Stimulated activated naive CD8-positive, alpha-beta T cell treated with anti-CD3 and anti-CD28 coated beads, Interleukin-15, Interleukin-2, amounts not matched to agents 100 U/mL and 50 U/mL, for 24 hours (primary cell): ENCODE results near the gene PAM.

Experiments used
- ATAC-seq: fragments of 150-1000 bp; cut with Tn5 transposase; one replicate; pipeline ENCODE4 v1.10.0; 2021
- DNase-seq: peaks from one replicate; pipeline ENCODE4 v3.0.0; 2021

Gene PAM

DNA sequence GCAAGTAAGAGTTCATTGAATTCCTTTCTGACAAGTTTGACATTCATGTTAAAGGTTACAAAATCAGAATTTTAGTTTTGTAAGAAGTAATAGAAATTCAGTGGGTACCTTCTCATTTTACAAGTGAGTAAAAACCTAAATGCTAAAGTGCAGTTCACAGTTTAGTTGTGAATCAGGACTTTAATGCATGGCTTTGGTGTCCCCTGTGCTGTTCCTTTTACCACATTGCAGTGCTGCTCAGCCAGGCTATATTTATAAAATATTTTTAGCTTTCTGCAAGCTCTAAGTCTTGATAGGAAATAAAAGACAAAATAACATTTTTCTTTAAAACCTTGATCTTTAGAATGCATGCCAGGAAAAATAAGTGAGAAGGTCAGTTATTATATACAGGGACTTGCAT is 26.3 kb downstream of the PAM start:
- ATAC-seq (no peak), DNase-seq (no peak)

DNA sequence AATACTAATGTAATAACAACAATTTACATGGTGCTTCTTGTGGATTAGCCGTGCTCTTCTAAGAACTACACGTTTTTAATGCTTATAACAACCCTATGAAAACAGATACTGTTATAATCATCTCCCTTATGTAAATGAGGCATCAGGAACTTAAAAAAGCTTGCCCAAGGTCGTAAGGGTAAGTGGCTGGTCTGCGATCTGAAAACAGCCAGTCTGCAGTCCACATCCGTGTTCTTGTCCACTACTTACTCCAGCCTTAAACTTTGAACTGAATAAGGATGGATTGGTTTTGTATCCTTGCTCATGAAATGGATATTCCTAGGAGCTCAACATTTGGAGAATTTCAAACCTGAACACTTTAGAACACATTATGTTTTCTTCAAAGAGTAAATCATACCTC is 26.7 kb downstream of the PAM start:
- DNase-seq, result no peak
- ATAC-seq, result no peak

DNA sequence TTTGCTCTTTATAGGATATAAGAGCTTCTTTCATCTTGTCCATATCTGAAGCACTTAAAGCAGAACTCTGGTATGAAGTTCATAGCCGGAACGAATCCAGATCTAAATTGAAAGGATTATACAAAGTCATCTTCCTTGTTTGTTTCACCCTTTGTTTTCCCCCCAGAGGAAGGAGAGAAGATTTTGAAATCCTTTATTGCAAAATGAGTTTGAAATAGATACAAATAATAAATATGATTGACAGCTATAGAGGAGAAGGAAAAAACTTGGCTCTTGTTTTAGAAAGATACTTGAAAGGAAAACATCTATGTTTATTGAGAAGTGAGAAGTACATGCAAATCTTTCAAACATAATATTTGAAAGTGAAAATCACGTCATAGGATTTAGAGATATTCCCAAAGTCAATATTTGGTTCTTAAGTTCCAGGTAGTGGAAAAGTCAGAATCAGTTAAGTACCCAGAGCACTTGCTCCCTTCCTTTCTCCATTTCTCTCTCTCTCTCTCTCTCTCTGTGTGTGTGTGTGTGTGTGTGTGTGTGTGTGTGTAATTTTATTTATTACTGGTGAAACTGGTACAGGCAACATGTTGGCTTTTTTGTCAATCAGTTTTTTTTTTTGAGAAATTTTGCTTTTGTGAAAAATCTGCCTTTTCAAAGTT is 27.2 kb downstream of the PAM start:
- ATAC-seq, result no peak
- DNase-seq, result no peak

DNA sequence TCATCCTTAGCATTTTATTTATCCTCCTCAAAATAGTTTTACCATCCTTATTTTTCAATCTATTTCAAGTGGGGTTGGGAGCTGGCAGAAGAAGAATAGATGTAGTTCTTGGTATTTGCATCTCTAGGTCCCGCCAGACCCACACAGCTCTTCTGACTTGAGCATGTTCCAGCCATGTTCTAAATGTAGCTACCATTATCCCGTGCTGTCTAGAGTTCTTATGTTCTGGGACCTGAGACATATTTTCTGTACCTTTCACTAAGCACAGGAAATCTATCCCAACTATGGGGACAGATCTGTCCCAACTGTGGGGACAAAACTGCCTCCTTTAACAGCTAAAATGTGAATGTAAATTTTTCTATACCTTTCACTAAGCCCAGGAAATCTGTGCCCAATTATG is 32.0 kb downstream of the PAM start:
- ATAC-seq (no peak), DNase-seq (no peak)

DNA sequence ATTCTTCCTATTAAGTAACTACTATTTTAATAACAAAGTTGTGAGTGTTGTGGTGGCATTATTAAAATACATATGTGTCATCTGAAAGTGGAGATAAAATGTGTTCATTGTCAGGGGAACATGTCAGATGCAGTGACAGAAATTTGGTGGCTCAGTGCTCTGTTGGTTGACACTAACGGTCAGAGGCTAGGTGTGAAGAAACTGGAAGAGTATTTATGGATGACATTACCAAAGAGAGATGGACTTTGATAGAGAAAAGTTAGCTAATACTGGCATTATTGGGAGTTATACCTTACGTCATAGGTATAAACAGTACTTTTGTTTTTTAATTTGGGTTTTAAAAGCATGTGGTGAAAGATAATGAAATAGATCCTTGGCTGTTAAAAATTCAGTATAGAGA is 33.7 kb downstream of the PAM start:
- no peak for DNase-seq
- ATAC-seq, result no peak

DNA sequence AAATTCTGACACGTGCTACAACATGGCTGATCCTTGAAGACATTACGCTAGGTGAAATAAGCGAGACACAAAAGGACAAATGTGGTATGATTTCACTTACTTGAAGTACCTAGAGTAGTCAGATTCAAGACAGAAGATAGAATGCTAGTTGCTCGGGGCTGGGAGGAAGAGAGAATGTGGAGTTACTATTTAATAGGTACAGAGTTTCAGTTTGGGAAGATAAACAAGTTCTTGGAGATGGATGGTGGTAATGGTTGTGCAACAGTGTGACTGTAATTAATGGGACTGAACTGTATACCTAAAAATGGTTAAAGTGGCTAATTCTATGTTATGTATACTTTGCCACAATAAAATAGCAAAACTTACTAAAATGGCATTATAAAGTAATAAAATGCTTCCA is 34.4 kb downstream of the PAM start:
- ATAC-seq (no peak), DNase-seq (no peak)

DNA sequence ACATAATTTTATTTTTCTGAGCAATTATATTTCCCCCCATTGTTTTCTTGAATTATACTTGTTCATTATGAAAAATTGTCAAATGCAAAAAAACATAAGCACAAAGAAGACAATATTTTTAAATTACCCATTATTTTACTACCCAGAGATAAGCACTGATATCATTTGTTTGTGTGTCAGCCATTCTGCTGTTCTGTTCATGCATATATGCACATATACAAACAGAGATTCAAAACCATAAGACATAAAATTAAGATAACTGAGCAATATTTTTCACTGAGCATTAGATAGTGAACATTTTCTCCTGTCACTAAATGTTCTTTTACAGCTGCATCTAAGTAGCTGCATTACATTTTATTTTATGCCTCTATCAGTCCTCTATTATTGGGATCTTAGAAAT is 35.6 kb downstream of the PAM start:
- ATAC-seq, result no peak
- no peak for DNase-seq

DNA sequence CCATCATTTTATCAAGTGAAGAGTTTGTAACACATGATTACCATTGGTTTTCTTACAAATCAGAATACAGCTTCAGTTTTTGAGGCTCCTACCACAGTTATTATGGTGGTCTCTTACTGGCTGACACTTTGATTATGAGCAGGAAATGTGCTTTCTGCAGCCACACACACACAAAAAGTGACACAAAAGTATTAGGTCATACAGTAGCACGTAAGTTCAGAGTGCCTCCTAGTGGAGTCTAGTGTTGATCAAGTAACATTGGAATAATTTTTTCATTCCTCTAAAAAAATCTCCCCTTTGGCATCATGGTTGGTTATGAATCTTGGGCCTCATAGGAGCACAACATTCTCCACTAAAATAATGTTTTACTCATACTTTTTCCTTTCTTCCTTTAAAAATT is 37.6 kb downstream of the PAM start:
- no peak for DNase-seq

DNA sequence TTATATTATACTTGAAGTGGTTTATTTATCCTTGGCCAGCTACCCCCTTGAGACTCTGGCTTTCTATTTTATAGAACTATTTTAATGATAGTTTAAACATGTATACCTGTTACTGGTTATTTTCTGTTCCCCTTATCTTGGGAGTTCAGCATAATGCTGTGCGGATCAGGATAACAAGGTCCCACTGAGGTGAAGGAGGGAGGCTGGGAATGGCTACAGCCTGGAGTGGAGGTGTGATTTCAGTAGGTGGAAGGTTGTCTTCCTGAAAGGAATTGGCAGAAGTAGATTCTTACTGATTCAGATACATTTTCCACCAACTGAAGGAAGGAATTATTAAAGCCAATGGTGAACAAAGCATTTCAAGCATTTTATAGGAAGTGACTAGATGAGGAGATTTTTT is 38.9 kb downstream of the PAM start:
- DNase-seq (no peak), ATAC-seq (no peak)

More for the DNA sequence above, 37.6 kb downstream of the PAM start:
- no peak for ATAC-seq

DNA sequence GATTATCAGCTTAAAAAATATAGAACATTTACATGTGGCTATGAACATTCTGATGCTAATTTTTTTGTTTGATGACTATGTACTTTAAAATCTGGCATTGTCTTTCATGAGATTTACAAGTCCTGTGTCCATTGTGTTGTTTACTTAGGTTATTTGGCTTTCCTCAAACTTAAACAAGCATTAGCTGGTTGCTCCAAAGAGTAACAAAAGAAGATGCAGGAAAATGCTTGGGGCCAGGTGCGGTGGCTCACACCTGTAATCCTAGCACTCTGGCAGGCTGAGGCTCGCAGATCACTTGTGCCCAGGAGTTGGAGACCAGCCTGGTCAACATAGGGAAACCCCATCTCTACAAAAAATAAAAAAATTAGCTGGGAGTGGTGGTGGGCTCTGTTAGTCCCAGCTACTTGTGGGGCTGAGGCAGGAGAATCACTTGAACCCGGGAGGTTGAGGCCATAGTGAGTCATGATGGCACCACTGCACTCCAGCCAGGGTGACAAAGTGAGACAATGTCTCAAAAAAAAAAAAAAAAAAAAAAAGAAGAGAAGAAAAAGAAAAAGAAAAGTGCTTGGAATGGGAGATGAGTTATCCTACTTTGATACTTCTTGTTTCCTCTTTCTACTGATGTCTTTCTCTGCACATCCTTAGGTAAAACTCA is 39.7 kb downstream of the PAM start:
- ATAC-seq, result no peak
- DNase-seq, result no peak

DNA sequence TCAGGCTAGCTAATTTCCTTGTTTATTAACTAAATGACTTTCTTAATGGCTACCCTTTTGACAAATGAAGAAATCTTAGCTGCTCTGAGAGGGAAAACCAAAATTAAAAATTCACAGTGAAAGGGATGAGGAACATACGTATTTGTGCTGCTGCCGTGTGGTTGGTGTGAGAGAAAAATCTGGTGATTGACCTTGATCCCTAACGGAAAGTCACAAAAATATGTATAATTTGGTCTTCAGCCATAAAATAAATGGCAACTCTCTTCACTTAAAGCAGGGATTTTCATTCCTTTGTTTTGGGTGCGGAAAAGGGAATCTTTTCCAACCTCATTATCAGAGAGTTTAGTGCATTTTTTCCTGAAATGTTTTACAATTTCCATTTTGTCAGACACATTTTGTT is 40.4 kb downstream of the PAM start:
- no peak for ATAC-seq
- no peak for DNase-seq

DNA sequence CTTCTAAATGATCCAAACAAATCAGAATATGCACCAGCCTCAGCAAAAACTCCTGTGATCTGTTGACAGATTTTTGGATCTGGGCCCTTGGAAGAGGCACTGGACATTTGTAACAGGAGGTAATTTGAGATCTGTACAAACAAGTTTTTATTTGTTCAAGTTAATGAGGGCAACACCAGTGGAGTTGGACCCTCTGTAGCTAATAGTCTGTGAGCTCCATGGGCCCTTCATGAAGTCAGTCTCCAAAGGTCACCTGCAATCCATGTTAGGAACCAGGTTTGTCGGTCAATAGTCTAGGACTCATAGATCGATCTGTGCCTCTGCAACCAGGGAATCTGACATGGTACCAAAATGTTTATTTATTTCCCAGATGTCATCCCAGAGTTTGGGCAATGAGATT is 40.9 kb downstream of the PAM start:
- no peak for DNase-seq
- no peak for ATAC-seq

DNA sequence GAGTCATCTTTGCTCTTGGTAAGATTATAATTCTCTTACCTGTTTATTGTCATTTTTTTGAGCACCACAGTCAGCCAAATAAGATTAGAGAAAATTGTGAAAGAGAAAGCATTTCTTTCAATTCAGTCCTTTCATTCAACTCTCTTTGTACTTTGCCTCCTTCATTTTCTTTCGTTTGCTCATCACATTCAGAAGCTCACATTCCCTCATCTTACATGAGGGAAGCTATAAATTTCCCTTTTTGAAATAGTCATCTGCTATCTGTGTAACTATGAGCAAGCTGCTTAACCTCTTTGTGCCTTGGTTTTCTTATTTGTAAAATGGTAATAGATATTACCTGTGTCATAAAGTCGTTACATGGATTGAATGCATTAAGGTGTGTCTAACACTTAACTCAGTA is 41.4 kb downstream of the PAM start:
- no peak for DNase-seq

DNA sequence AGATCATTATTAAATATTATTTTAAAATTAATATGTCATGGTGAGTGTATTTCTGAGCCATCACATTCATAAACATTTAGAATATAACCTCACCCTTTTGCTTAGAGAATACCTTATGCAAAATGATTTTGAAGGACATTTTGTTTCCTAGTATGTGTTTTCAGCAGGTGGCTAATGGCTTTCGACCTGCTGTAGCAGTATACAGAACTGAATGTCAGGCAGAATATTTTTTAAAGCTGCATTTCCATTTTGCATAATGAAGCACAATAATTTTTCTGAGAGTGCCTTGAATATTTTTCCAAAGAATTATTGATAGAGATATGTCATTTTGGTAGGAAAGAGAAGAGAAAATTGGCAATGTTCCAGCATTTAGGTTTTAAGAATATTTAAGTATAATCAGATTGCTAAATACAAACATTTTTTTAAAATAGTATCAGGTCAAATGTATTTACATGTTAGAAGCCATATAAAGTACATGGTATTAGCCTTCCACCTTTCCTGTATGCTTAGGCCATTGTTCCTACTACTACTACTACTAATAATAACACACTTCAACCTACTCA is 42.3 kb downstream of the PAM start:
- ATAC-seq (no peak), DNase-seq (no peak)

More for the DNA sequence above, 41.4 kb downstream of the PAM start:
- ATAC-seq, result no peak

DNA sequence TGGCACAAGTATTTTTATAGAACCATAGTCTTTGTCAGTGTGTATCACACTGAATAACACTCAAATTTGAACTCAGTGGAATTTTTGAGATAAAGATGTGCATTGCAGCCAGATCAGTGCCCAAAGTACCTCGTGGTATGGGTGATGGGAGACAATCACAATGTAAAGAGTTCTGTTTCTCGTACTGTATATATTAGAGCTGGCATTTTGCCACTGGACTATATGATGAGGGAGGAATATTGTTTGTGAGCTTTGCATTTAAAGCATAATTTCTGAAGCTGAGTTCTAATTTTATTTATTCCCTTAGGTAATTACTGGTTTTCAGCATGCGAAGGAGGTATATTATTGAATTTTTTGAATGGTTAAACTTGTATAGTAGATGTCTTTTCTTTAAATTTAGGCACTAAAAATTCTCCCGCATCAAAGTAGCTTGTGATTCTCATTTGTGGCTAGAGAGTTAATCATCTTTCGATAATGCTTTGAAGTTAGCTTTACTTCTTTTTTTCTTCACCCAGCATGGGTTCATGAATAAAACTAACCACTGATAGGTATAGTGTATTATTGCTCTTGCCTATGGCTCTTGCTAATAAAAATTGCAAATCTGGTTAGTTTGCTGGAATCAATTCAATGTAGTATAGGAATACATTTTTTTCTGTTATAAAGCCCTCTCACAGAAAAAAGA is 43.1 kb downstream of the PAM start:
- ATAC-seq (no peak), DNase-seq (no peak)

DNA sequence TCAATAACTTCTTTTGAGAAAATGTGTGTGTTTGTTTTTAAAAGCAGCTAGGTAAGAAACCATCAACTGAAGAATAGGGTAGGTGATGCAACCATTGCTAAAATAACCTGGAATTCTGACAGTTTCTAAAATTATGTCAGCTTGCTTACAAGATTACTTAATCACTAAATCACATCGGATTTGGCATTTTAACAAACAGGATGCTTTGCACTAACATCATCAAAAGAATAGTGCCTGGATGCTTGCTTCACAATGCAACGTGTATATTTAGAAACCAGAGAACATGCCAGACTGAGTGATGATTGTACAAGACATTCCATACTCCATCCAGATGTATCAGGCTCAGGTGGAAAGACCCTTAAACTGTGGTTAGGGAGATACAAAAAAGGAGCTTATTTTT is 43.9 kb downstream of the PAM start:
- DNase-seq (no peak), ATAC-seq (no peak)

DNA sequence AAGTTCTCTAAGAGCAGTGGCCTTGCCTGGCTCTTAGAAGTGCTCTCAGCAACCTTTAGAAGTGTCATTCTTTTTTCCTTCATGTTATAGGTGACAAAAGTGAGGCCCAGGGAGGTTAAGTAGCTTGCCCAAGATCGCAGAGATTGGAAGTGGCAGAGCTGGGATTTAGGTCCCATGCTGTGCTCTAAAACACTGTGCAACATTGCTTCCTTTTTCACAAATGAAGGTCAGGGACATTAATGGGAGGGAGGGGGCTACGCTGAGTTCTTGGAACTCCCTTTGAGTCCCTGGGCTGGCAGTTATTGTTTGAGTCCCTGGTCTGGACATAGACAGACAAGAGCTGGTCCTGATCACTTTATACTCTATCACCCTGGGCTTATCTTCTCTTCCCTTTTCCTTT is 45.3 kb downstream of the PAM start:
- ATAC-seq (no peak), DNase-seq (no peak)

DNA sequence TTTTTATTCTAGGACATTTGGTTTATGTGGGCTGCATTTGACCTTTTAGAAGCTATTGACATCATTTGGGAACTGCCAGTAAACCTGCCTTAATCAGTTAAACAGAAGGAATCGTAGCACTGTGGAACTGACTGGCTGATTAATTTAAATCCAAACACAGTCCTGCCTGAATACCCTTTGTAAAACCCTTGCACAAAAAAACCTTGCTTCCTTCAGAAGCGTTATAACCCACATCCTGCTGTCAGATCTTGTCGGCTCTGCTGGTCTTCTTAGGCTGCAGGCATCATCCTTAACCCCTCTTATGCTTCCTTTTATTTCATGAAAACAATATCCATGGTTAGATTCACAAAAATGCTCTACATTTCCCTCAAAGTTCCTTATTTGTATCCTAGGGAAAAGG is 46.3 kb downstream of the PAM start:
- ATAC-seq (peak; percentile 78), DNase-seq (no peak)

DNA sequence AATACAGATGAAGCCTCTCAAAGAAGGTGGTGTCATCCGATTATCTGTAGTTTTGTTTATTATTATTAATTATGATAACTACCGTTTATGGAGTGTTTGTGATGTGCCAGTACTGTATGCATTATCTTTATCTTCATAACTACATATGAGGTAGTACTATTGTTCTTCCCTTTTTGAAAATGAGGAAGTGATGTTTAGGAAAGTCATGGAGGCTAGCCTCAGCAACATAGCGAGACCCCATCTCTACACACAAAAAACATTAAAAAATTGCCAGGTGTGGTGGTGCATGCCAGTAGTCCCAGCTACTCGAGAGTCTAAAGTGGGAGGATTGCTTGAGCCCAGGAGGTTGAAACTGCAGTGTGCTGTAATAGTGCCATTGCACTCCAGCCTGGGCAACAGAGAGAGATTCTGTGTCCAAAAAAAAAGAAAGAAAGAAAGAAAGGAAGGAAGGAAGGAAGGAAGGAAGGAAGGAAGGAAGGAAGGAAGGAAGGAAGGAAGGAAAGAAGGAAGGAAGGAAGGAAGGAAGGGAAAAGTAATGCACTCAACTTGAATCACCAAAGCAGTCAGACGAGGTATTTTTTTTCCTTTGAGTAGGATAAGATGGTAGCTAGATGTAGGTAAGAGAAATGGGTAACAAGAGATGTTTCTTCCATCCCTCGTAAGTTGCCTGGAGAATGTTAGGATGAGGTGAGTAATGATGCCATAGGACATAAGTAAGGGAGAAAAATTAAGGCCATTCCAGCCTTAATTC is 47.8 kb downstream of the PAM start:
- no peak for ATAC-seq
- no peak for DNase-seq

DNA sequence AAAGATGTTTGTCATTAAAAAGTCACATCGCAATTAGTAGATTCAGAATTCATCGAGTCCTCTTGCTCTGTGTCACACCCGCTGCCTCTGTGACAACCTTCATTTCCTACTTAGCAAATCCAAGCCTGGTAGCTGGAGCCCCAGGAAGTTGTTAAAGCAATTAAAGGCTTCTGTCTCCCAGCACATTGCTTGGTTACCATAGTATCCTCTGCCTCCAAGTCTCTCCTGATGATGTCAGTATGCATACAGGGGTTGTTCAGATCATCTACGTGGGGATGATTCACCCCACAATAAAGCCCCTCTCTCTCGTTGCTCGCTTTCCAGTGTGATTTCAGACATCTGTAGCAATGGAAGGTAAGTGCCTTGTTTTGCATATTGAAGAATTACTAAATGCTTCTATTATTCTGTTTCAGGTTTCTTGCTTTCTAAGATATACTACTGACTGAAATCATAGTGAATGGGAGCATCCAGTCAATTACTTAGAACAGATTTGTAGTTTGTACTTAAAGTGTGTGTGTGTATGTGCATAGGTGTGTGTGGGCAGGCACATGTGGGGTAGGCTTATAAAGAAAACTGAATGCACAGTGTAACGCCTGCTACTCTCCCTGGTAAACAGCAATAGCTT is 52.9 kb downstream of the PAM start:
- DNase-seq, result no peak
- ATAC-seq, result peak; percentile 72

DNA sequence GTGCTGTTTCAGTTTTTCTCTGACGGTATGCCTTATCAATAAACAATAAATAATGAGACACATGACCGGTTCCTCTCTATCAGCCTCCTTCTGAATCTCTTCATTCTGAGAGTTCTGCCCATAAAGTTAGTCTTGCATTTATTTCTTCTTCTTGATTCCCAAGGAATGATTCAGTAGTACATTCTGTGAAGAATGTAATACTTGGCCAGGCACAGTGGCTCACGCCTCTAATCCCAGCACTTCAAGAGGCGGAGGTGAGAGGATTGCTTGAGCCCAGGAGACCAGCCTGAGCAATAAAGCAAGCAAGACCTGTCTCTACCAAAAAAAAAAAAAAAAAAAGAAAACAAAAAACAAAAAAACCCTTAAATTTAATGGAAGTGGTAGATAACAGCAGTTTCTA is 53.9 kb downstream of the PAM start:
- ATAC-seq (no peak), DNase-seq (no peak)

DNA sequence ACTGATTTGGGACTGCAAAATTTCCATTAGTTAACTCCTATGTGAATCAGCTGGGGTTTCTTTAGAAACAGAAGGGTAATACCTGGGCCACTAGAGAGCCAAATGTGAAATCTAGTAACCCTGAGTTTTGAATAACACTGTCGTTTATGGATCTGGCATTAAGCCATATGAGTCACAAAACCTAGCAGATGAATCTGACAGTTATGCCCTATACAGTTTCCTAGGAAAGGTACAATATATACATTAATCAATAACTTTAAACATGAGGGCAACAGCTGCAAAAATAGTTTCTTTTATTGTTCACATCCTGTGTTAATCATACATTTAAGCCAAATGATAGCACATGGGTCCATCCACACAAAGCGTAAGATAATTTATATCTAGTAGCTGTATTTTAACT is 56.9 kb downstream of the PAM start:
- ATAC-seq, result peak; percentile 72
- DNase-seq, result no peak
